ENCODE results near the gene NTN1.
A peak's percentile ranks its signal among the peaks of the same experiment; 100 is the strongest.

Gene NTN1

DNA sequence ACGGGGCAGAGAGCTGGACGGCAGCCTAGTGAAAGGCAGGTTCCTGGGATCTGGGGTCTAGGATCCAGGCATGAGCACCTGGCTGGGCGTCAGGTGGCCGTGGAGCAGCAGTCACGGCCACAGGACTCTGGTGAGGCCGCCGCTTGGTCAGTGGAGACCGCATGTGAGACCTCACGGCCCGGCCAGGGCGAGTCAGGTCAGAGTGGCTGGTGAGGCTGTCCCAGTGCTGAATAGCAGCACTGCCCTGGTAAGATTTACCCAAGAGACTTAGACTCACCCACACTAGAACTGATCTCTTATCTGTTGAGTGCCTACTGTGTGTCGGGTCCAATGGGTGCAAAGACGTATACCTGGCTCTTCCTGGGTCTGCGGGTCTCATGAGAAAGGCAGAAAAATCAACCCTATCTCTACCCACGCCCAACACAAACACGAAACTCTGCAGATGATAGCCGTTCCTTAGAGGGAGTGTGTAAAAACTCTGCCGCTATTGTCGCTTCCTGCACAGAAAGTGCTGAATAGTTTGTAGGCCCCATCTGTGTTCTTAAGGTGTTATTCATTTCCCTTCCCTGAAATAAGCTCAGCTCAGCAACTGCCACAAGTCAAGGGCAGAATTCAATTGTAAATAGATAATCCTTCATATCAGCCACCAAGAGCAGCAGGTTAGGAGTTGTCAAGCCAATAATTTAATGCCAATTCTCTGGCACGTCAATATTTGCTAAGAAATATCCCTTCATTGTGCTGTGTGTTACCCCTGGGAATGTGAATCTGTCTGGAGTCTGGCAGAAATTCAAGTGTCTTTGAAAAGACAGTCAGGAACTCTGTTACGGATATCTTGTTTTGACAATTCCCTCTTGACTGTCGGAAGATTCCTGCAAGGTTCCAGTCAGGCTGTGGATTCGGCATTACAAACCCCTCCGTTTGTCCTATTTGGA, 240.0 kb downstream of the NTN1 start:
- no peak for FAIRE-seq
- no peak for DNase-seq (ENCODE audit: insufficient read length, low spot score)

DNA sequence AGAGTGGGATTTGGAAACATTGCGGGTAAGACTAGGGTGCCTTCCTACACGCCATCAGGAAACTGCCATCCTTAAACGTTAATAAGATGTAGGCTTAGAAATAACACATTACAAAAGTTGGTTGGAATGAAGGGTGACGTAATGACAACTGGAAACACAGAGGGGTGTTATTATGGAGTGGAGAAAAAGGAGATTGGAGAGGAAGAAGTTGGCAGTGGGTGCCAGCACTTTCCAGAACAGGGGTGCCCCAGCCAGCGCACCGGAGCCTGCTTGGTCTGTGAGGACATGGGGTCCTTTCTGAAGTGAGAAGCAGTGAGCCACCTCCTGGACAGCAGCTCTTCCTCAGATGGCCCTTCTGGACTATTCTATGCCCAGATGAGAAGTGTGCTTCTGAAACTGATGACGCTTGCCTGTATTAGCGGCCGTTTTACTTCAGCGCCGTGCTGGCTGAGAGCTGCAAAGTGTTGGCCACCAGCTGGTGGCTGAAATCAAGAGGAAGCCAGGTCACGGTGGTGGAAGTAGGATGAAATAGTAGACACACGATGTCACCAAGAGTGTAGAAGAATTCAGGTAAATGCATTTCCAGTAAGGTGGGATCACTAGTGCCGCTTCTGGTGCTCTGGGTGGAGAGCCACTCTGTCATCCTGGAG, 244.8 kb downstream of the NTN1 start:
- FAIRE-seq, result no peak
- DNase-seq (ENCODE audit: insufficient read length, low spot score), result no peak

DNA sequence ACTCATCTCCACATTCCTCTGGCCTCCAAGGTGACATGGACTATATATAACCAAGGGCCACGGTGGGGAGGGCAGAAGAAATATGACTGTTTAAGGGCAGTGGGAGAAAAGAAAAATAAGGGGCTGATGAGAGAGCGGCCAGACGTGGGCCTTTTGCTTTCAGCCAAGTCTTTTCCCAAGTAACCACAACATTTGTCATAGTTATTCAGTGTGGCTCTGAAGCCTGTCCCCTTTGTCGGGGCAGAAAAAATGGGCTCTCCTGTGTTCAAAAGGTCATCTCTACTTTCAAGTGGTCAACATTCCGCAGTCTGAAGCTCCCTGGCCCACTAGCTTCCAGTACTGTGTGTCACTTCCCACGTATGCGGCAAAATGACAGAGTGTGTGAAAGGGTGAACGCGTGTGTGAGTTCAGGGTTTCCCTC, 245.4 kb downstream of the NTN1 start:
- no peak for DNase-seq (ENCODE audit: insufficient read length, low spot score)
- FAIRE-seq, result no peak

DNA sequence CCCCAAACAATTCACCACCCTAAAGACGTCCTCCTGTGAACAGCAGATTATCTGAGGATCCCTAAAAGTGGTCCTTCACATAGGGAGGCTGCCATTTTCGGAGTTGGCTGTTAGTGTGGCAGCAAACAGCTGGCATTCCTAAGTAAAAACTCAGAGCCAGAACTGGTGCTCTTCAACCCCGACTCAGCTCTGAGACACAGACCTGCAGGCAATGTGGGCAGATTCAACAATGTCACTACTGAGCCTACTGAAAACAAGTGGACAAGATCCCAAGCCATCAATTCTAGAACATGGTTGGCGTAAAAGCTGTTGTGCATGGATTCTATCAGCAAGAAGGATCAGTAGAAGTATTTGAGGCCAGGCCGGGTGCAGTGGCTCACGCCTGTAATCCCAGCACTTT, 247.2 kb downstream of the NTN1 start:
- FAIRE-seq, result no peak
- DNase-seq (ENCODE audit: insufficient read length, low spot score), result no peak

DNA sequence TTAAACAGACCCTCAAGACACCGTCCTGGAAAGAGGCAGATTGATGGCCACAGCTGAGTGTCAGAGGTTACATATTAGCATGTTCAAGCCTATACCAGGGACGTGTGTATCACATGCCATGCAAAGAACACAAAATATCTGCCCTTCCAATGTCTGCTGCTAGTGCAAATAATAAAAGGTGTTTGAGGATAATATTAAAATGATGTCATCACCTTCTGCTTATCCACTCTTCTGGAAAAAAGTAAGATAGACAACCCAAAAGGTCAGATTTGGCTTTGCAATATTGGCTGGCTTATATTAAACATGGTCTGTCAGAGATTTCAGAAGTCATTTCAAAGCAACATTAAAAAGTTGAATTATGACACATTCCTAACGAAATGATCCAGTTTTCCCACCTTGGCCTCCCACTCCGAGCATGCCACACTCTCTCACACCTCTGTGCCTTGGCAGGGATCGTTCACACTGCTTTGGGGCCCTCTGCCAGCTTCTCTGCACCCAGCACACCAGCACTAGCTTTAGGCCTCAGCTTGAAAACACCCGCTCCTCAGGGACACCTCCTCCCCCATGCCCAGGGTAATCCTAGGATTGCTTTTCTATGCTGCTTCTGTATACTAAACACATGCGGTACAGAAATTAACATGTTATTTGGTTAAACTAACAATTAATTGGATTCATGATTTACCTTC, 248.2 kb downstream of the NTN1 start:
- FAIRE-seq (no peak), DNase-seq (ENCODE audit: insufficient read length, low spot score) (no peak)

DNA sequence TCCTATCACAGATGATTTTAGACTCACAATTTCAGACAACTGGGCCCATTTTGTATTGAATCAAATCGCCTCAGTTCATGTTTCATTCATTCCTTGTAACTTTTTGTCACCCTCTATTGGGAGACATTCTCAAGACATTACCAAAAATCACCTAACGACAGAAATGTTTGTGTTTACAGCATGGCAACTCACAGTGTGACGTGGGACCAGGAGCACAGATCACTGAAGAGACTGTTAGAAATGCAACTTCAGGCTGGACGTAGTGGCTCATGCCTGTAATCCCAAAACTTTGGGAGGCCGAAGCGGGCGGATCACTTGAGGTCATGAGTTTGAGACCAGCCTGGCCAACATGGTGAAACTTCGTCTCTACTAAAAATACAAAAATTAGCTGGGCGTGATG, 249.6 kb downstream of the NTN1 start:
- no peak for FAIRE-seq
- DNase-seq (ENCODE audit: insufficient read length, low spot score), result no peak

DNA sequence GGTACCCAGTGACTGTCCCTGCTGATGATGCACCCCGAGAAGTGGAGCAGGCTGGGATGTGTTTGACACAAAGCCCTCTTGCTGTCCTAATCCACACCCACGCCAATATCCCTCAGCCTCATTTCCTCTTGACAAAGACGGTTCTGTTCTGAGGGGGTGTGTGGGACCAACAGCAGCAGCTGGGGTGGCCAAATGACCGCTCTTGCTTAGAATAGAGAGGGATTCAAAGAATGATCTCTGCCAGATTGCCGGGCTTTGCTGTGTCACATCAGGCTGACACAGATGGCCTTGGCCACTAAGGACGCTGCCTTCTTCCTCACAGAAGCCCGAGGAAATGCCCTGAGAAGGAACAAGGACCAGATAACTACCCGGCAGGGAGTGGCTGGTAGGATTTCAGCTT, 250.7 kb downstream of the NTN1 start:
- no peak for DNase-seq (ENCODE audit: insufficient read length, low spot score)
- no peak for FAIRE-seq

DNA sequence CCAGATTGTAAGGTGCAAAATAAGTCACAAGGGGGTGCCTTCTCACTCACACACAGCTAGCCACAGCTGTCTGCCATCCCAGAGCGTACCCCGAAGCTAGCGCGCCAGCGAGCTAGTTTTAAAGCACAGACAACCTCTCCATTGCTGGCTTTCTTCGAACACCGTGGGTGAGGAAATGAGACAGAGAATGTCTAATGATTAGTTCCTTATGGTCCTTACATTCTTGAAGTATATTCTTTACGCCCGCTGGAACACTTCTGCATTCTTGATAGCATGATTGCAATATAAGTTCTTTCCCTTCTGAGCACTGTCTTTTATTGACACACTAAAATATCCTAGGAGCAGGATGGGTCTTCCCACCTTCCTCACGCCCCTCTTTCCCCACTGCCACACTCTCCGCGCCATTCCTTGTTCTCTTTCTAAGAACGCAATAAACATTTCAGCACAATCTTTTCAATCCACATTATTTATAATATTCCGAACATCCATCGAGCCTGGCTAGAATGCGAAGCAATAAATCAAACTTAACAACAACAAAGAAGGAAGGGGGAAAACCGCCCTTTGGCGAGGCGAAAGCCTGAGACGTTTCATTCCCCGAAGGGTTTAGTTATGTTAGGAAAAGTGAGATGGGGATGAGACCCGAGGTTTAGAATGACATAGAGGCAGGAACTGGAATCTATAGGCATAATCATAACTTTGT, 251.3 kb downstream of the NTN1 start:
- DNase-seq (ENCODE audit: insufficient read length, low spot score), result no peak
- no peak for FAIRE-seq

DNA sequence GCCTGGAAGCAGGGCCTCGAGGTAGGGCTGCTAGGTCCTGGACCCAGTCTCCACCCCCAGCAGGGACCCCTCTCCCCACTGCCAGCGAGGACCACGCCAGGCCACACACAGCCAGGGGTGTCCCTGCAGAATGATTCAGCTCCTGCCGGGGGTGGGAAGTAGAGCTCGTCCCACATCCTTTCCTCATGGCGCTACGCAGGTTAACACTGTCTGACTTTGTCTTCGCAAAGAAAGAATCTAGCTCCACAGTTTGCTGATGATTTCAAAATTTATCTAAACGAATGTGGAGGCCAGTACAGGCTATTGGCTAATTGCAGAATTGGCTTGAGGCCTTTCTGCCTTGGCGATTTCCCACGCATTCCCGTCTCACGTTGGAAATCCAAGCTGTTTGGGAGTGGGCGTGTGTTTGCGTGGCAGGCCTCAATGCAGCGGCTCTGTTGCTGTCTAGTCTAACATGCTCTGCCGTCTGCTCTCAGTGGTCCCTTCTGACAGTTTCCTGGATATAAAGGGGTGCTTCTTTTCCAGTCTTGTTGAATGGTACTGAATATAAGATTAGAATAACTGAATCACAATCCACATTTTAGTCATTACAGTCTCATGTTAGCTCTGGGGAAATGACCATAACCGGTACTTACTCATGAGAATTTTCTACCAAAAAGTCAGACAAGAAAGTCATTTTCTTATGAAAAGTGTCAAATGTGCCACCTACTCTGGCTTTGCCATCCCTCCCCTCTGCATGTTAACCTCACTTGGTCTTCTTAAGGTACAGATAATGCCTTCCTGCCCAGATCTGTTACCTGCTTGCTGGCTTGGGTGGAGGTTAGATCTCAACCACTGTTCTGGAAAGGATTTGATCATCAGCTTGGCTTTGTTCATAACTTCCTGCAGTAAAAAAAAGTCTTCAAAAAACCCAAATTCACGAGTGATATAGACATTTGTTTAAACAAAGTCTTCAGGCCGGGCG, 252.4 kb downstream of the NTN1 start:
- FAIRE-seq (no peak), DNase-seq (ENCODE audit: insufficient read length, low spot score) (no peak)

DNA sequence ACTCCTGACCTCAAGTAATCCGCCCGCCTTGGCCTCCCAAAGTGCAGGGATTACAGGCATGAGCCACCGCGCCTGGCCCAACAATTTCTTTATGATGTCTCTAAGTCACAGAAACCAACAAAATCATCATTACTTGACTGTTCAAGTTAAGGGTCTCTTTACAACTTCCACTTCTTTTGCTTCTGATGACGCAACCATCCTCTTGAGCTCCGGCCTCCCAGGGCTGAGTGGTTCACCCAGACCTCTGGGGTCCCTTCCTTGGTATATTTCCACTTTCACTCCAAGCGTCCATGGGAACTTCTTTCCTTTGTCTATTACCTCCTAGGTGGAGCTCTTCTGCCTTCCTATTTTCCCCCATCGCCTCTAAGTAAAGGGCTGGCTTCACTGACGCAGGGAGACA, 253.7 kb downstream of the NTN1 start:
- FAIRE-seq (no peak), DNase-seq (ENCODE audit: insufficient read length, low spot score) (no peak)

DNA sequence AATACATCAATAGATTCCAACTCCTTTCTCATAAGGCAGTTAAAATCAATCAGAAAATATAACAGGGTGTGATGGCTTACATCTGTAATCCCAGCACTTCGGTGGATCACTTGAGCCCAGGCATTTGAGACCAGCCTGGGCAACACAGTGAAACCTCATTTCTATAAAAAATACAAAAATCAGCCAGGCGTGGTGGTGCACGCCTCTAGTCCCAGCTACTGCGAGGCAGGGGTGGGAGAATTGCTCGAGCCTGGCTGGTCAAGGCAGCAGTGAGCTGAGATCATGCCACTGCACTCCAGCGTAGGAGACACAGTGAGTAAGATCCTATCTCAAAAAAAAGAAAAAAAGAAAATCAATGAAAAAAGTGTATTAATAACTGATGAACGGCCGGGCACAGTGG, 258.6 kb downstream of the NTN1 start:
- no peak for DNase-seq (ENCODE audit: insufficient read length, low spot score)
- FAIRE-seq, result no peak

DNA sequence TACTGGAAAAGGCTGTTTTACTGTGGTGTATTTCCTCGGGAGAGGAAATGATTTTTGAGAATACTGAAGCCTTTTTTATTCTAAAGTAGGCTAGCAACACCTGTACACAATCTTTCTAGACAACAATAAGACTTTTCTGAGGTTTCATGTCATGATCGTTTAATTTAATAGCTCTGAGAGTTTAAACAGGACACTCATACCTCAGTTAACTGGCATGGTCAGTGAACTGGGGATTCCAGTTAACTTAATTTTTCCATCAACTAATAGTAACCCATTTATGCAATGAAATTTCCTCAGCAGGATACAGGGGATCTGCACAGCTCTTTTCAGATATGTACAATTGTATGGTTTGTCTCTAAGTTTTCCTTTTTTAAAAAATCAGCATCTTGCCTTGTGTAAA, 262.6 kb downstream of the NTN1 start:
- DNase-seq (ENCODE audit: insufficient read length, low spot score), result no peak
- FAIRE-seq, result no peak

DNA sequence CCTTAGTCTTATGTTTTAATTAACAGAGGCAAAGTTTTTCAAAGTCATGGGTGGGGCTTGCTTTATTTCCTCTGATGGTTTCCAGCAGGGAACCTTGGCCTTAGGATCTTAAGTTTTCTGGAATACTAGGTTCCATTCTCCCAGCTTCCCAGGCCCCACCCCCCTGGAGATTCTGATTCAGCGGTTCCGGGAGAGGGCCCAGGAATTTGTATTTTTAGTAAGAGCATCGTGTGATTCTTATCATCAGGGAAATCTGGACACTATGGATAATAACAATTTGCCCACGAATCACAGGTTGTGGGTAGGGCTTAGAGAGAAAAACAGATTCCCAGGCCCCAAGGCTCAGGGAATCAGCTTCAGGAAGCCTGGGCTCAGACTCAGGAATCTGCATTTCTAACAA, 263.6 kb downstream of the NTN1 start:
- FAIRE-seq, result no peak
- no peak for DNase-seq (ENCODE audit: insufficient read length, low spot score)

DNA sequence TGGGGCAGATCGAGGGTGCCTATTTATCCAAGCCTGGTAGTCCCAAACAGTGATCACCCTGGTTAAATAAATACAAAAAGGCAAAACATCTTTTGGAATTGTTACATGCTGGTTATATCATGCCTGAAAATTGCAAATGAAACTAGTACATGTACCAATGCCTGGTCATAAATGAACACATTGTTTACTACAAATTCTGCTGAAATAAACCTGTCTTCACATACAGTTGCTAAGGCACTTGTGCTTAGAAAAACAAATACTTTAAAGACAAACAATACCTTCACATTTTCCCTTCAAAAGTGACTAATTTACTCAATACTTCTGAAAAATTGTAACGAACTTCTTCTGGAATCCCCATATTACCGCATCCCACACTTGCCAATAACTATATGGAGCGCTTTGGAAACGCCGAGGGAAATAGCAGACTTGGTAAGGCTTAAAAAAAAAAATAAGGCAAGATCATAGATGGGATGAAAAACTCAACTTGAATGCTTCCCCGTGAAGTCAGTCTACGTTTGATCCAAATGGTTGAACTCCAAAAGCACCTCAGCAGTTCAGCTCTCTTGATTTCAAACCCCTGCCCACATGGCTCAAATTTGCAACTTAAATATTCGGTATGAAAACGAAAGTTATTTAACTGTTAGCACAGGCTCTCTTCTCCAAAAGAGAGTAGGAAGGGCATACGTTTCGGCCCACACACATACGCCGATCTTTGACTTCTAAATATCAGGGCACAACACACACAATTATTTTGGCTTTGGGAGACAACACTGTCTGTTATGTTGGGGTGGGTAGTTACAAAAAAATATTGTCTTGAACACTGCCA, 264.5 kb downstream of the NTN1 start:
- DNase-seq (ENCODE audit: insufficient read length, low spot score) (no peak), FAIRE-seq (no peak)

DNA sequence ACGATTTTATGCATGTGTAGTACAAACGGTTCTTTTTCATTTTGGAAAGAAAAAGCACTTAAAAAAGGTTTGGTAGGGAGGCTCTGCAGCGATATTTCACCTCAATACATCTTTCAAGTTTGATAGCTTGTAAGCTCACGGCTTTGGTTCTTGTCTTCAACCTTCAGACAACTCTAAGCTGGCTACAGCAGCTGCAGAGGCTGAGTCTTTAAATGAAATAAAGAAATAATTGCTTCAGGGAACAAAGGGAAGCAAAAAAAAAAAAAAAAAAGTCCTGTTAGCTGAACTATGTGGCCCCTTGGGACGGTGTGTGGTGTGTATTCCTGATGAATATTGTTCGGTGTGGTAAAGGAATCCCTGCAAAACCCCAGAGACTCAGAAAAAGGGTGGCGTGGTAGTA, 265.1 kb downstream of the NTN1 start:
- FAIRE-seq (no peak), DNase-seq (ENCODE audit: insufficient read length, low spot score) (no peak)

DNA sequence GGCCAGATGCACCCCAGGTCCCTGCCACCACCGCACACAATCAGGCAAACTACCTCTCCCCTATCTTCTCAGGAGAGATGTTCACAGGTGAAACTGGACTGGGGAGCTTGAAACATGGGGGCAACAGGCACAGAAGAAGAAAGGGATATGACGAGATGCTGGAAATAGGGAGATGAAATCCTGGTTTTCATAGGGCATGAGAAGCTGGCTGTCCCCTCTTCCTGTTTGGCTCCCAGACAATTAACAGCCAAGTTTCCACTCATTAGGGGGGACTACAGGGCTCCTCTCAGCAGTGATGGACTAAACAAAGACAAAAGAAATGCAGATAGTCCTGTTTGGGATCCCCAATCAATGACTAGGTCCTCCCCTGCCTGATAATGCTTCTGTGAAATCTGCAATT, 266.0 kb downstream of the NTN1 start:
- DNase-seq (ENCODE audit: insufficient read length, low spot score) (no peak), FAIRE-seq (no peak)

DNA sequence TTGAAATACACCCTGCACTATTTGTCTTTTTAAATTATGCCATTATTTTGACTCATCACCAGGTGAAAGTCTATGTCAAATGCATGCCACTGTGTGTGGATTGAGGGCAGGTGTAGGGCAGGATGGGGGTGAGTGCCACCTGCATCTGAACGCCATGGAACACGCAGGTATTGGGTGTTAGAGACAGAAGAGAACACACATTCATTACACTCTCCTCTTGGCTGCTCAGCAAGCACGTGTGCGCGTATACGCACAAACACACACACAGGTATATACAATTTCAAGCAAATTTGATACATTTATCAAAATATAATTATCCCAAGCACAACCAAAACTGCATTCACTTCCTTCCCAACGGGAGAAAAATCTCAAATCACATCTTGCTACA, 268.9 kb downstream of the NTN1 start:
- FAIRE-seq (no peak), DNase-seq (ENCODE audit: insufficient read length, low spot score) (no peak)

DNA sequence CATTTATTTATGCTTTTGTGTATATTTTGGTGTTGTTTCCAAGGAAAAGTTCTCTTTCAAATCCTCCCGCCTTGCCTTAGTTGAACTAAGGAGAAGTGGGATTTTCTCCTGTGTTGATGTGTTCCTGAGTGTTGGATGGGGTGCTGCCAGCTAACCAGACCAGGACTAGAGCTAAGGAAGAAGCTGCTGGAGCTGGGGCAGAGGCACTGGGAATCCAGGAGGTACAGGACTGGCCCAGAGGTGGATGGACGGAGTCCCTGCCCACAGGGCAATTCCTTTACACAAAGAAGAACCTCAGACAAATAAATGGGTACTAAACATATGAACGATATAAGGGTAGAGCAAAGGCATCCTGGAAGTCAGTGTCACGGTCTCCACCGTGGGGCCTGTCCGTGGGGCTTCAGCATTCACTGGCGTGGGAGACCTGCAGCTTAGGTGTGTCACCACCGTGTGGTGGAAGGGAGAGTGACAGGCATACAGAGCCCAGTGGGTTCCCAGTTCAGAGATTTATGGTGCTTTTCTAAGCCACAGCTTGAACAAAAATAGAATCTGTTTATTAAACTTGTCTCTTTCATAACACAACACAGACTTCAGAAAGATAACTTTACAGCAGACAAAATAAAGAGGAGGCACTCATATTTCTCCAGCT, 270.7 kb downstream of the NTN1 start:
- DNase-seq (ENCODE audit: insufficient read length, low spot score), result peak; percentile 56

DNA sequence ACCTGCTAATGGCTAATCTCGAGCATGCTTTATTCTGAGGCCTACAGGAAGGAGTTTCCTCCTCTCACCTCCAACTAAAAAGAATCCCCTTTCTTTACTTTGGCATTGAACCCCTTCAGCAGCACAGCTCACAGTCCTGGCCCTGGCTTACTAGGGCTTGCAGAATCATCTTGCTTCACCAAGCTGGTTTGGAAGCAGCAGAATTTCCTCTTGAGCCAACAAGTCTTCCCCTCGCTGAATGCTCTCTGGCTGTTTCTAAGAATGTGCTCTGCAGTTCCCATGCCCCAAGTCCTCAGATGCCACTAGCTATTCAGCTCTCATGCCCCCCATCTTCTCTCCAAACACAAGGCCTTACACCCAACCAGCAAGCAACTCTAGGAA, 271.2 kb downstream of the NTN1 start:
- DNase-seq (ENCODE audit: insufficient read length, low spot score) (no peak), FAIRE-seq (no peak)

More for the DNA sequence above, 270.7 kb downstream of the NTN1 start:
- no peak for FAIRE-seq
